ENCODE measurements around the gene ADPRM. TPM values are rescaled to one million over a fixed set of nuclear protein-coding genes. Genes with fewer than 3 reads are reported as not detected.

Gene ADPRM
- total RNA-seq, 1 experiment from 2014 or later: 5.1 TPM

DNA sequence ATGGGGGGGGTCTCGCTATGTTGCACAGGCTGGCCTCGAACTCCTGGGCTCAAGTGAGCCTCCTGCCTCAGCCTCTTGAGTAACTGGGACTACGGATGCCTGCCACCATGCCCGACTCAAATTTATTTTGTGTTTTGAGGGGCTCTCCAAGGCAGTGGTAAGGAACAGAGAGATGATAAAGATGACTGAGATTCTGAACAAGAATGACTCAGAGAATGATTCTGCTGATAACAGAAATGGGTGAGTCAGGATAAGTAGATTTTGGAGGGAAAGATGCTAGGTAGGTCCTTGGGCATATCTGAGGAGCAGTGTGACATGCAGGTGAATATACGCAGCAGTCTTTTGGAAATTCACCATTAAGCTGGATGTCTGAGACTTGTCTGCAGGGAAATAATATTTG is 29.8 kb downstream of the ADPRM start:
- Histone ChIP-seq H2AFZ (ENCODE audit: low read length) (no peak overlapping the region), H2BK20ac (ENCODE audit: low read depth, low read length, poor library complexity, severe bottlenecking) (no peak overlapping the region), H2BK120ac (ENCODE audit: low read depth, low read length, poor library complexity, severe bottlenecking) (no peak overlapping the region), H2BK15ac (ENCODE audit: low read depth, low read length) (no peak overlapping the region), H3K4me2 (ENCODE audit: insufficient read depth, insufficient read length, low read length) (no peak overlapping the region), H2BK5ac (ENCODE audit: insufficient read length, low read length) (no peak overlapping the region), H3K23ac (ENCODE audit: insufficient read length, low read depth, low read length) (no peak overlapping the region), H3K4ac (ENCODE audit: low read depth, low read length) (no peak overlapping the region), H3K27ac (ENCODE audit: insufficient read length, low read depth, low read length) (no peak overlapping the region), H4K5ac (ENCODE audit: insufficient read length, low read depth, low read length) (no peak overlapping the region), H3K27me3 (ENCODE audit: insufficient read depth, low read length) (no peaks in the 10 kb centered on the region), H3K79me2 (ENCODE audit: insufficient read depth, low read length) (no peaks in the 10 kb centered on the region), H4K91ac (ENCODE audit: insufficient read length, low read depth, low read length) (no peak overlapping the region), H3K79me1 (ENCODE audit: insufficient read depth, low read depth, low read length, poor library complexity, severe bottlenecking) (no peaks in the 10 kb centered on the region), H3T11ph (ENCODE audit: low read length) (no peak overlapping the region), H3K14ac (ENCODE audit: insufficient read depth, low read length) (no peak overlapping the region), H2BK12ac (ENCODE audit: insufficient read length, low read depth, low read length) (no peak overlapping the region), H4K8ac (replicated peaks; ENCODE audit: insufficient read length, low read depth, low read length) (no peak overlapping the region), H3K9me3 (ENCODE audit: control insufficient read depth, low read depth, low read length) (no peaks in the 10 kb centered on the region), H3K23me2 (ENCODE audit: insufficient read length, low read depth, low read length, poor library complexity, severe bottlenecking) (no peaks in the 10 kb centered on the region), H2AK5ac (ENCODE audit: insufficient read length, low read length) (no peak overlapping the region), H3K56ac (ENCODE audit: insufficient read length, low read depth, low read length) (no peak overlapping the region), H3K18ac (ENCODE audit: insufficient read length, low read depth, low read length) (no peak overlapping the region), H3K9ac (ENCODE audit: extremely low read depth, insufficient read length, low read length) (no peak overlapping the region), H4K20me1 (ENCODE audit: control insufficient read depth, insufficient read depth, insufficient read length) (no peaks in the 10 kb centered on the region), H3K4me1 (ENCODE audit: insufficient read depth, low read length) (no peaks in the 10 kb centered on the region; the same call in 1 of the 2 replicates)
- Mint-ChIP-seq H3K4me1 (peaks cover 9 to 15% of the 10 kb centered on the region in 2 experiments), H3K4me3 (no peak overlapping the region), H3K27me3 (ENCODE audit: low read depth) (no peaks in the 10 kb centered on the region), H3K36me3 (ENCODE audit: insufficient read depth in 1 of 3, low read depth in 3 of 3) (peaks cover 2 to 9% (median 3%) of the 10 kb centered on the region in 3 experiments; a peak in 5 of 7 replicates), H3K9me3 (peaks cover 0 to 2% of the 10 kb centered on the region in 2 experiments; a peak in 4 of 5 replicates), H3K27ac (no peak overlapping the region)
- TF ChIP-seq CTCF (conservative IDR thresholded peaks at IDR 0.05): no peak
- no CpG with 5 or more reads among the region's 5 CpGs for WGBS (ENCODE audit: extremely low coverage, insufficient read length, low lambda C conversion rate)
- no peak for DNase-seq
